Sigmoid colon (tissue), 4 donors: ENCODE measurements around the gene KRT83.

ENCODE experiments used
- EP300 ChIP-seq, 4 donors: sonication (generic); formaldehyde crosslinking; IDR thresholded peaks; one replicate each; pipeline ENCODE4 v1.6.1; 2017; ENCODE audit warnings: antibody characterized with exemption in 4 of 4
- POLR2A ChIP-seq, 2 donors: fragments of 450-650 bp; IDR thresholded peaks; one replicate each; pipeline ENCODE4 v1.6.1; 2016; ENCODE audit warnings: antibody characterized with exemption in 2 of 2, mild to moderate bottlenecking in 2 of 2, moderate library complexity in 2 of 2
- TF ChIP-seq, protein P1 (sequence below), 4 experiments: fragments of 450-650 bp in 3 of 4; fragments of 200-600 bp in 1 of 4; IDR thresholded peaks; one replicate each; pipeline ENCODE4 v1.5.1; 2016 to 2019; ENCODE audit warnings: antibody characterized with exemption in 4 of 4, mild to moderate bottlenecking in 3 of 4, moderate library complexity in 2 of 4

- TF ChIP-seq, protein P1, sequence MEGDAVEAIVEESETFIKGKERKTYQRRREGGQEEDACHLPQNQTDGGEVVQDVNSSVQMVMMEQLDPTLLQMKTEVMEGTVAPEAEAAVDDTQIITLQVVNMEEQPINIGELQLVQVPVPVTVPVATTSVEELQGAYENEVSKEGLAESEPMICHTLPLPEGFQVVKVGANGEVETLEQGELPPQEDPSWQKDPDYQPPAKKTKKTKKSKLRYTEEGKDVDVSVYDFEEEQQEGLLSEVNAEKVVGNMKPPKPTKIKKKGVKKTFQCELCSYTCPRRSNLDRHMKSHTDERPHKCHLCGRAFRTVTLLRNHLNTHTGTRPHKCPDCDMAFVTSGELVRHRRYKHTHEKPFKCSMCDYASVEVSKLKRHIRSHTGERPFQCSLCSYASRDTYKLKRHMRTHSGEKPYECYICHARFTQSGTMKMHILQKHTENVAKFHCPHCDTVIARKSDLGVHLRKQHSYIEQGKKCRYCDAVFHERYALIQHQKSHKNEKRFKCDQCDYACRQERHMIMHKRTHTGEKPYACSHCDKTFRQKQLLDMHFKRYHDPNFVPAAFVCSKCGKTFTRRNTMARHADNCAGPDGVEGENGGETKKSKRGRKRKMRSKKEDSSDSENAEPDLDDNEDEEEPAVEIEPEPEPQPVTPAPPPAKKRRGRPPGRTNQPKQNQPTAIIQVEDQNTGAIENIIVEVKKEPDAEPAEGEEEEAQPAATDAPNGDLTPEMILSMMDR (IDR thresholded peaks at IDR 0.05) = no peak
- TF ChIP-seq EP300 (IDR thresholded peaks at IDR 0.05) = no peak
- TF ChIP-seq POLR2A (IDR thresholded peaks at IDR 0.05) = no peak
Measured at GRCh38 chr12:52331039-52331438, 9.8 kb upstream of the KRT83 start.
